OCI-LY1 (cell line): Measurements from ENCODE around the gene ACAA2.

Source experiments
- EZH2 ChIP-seq: fragments of 200-600 bp; sonication (generic), shearing (Covaris generic); IDR thresholded peaks from 2 replicates; pipeline ENCODE4 v1.8.0; 2017; ENCODE audit warnings: borderline replicate concordance, mixed run types, mild to moderate bottlenecking, antibody characterized with exemption, low read length, moderate library complexity, mixed read lengths
- TF ChIP-seq, protein P1 (sequence below): fragments of 200-600 bp; sonication (generic), shearing (Covaris generic); IDR thresholded peaks from 2 replicates; pipeline ENCODE4 v1.5.1; 2017; ENCODE audit warnings: mild to moderate bottlenecking, antibody characterized with exemption, low read length, moderate library complexity, mixed read lengths

DNA sequence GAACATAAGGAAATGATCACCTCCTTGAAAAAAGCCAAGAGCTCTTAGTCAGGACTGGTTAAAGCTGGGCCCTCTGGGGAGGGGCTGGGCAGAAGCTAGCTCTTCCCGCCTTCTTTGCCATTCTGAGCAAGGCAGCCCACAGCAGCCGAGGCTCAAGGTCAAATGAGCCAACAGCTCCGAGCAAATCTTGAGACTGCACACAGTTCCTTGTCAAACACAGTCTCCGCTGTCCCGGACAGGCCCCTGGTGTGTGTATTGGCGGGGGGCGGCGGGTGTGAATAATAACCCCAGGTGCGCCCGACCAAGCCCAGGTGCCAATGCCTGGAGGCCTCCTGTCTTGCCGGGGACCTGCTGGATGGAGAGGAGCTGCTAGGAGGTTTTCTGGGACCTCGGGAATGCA is 46.4 kb upstream of the ACAA2 start:
- TF ChIP-seq, protein P1, sequence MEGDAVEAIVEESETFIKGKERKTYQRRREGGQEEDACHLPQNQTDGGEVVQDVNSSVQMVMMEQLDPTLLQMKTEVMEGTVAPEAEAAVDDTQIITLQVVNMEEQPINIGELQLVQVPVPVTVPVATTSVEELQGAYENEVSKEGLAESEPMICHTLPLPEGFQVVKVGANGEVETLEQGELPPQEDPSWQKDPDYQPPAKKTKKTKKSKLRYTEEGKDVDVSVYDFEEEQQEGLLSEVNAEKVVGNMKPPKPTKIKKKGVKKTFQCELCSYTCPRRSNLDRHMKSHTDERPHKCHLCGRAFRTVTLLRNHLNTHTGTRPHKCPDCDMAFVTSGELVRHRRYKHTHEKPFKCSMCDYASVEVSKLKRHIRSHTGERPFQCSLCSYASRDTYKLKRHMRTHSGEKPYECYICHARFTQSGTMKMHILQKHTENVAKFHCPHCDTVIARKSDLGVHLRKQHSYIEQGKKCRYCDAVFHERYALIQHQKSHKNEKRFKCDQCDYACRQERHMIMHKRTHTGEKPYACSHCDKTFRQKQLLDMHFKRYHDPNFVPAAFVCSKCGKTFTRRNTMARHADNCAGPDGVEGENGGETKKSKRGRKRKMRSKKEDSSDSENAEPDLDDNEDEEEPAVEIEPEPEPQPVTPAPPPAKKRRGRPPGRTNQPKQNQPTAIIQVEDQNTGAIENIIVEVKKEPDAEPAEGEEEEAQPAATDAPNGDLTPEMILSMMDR = no peak
- TF ChIP-seq EZH2 = no peak
